ENCODE measurements around the gene CATSPERD.

DNA sequence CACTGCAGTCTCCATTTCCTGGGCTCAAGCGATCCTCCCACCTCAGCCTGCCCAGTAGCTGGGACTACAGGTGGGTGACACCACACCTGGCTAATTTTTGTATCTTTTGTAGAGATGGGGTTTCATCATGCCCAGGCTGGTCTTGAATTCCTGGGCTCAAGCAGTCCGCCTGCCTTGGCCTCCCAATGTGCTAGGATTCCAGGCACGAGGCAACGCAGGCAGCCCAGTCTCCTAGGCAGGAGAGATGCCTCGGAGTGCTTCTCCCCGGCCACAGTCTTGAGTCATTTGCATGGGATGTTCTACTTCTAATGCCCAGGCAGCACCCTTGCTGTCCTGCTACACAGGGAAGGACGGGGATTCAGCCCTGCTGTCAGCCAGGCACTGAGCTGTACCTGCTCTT lies 48.8 kb upstream of the CATSPERD start:
- no peak for TF ChIP-seq EZH2 (IDR thresholded peaks at IDR 0.05)
- no peak for TF ChIP-seq FOXP2 (optimal IDR thresholded peaks at IDR 0.05; ENCODE audit: control extremely low read depth, extremely low read length, insufficient read depth)
- TF ChIP-seq POLR2AphosphoS5 (IDR thresholded peaks at IDR 0.05; ENCODE audit: borderline replicate concordance, low read depth, low read length), result no peak
